GM21528 (cell line): ENCODE results near the gene MTX1.

ENCODE experiments used
- ATAC-seq: cut with Tn5 transposase; IDR thresholded peaks from one replicate; pipeline ENCODE4 v1.9.1; 2021; ENCODE audit warnings: mild to moderate bottlenecking, moderate library complexity; ENCODE audit not compliant: unreplicated experiment, low FRiP score

MTX1 gene

GRCh38 chr1:155254714-155255242 is 46.3 kb downstream of the MTX1 start:
- no peak for ATAC-seq

- no peak for ATAC-seq
These were observed 46.9 kb downstream of the MTX1 start, which contains the start of gene ENTREP3 for GRCh38 chr1:155255243-155256007. ENTREP3 (minus strand) TSS chr1:155255483; CDS start chr1:155254877, 606 bp downstream.

- no peak for ATAC-seq
These were observed 47.8 kb downstream of the MTX1 start for GRCh38 chr1:155256058-155256852.

DNA sequence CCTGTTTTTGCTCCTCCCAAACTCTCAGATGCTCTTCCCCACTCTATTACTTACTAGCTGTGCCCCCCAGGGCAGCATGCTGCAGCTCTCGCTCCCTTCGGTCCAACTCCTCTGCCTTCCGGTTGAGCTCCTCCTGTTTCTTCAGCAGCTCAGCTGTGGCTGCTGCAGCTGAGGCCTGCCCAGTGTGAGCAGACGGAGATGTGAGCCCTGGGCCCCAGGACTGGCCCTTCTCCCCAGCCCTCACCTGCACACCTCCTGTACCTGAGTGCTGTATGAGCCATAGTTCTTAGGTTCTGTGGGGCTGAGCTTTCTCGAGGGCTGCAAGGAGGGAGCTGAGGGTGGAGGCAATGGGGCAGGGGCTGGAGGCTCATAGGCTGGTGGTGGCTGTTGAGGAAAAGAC is 51.8 kb downstream of the MTX1 start:
- no peak for ATAC-seq

DNA sequence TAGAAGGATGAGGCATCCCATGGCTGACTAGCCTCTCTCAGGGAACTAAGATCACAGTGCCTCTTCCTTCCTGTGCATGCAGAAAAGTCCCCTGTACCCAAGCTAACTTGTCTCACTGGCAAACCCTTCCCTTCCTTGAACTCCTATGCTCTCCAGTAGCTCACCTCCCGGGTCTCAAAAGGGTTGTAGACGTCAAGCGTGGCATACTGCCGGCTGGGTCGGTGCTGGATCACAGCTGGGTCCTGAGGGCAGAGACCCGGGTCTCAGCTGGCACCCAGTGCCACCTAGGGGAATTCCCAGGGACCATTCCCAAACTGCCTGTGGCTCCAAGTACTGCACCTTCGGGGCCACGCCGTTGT is 53.0 kb downstream of the MTX1 start:
- ATAC-seq, result peak; percentile 2

GRCh38 chr1:155261852-155262673 is 53.6 kb downstream of the MTX1 start, which contains the start of gene SCAMP3:
SCAMP3 (minus strand) TSS chr1:155262360; CDS start chr1:155262151, 209 bp downstream.
- ATAC-seq, result peak; percentile 81

- no peak for ATAC-seq
These were observed 54.6 kb downstream of the MTX1 start for GRCh38 chr1:155263067-155263466.
